ENCODE data around the gene TEX22. TPM values are rescaled to one million over a fixed set of nuclear protein-coding genes. Genes with fewer than 3 reads are reported as not detected.

Gene TEX22, protein sequence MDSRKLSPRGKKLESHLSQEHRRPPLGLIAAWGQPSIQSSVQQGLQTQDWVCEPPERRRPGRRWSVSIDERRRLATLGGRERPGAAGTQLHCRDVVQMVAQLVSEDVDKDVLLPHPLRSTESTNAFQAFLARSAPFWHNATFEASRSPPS
- not detected for total RNA-seq

DNA sequence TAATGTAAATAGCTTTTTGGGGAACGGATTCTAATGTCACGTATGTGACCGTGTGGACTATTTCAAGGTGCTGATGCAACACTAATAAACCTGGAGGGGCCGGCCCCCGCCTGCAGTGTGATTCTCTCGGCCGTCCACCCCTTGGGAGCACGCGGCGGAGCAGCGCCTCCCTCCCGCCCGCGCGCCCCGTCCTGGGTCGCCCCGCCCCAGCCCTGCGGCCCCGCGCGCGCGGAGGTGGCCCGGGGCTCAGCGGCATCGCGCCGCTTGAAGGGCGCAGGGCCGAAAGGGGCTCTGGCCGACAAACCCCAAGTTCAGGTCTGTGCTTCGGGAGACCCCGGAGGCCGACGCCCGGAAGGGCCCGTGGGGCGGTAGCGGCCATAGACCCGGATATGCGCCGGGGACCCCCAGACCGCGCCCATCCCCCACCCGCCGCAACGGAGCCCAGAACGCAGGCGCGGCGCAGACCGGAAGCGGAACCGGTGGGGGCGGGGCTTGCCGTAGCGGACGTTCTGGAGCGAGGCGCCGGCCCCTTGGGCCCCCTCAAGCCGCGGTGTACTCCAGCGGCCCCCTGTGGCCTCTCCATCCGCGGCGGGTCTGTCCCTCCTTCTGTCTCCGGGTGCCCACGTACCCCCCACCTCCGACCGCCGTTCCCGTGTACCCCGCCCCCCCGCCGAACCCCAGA, at the start of gene TEX22:
Gene TEX22, plus strand, starts transcription at position 495 of the 682 bp plus-strand sequence. CDS start 803 bp downstream, outside the sequence.
- Histone ChIP-seq H3K36me3 (peaks cover 0 to 16% of the 10 kb centered on the region in 2 donors), H3K4me3 (peak within 1 kb of the TSS; percentile 70 to 100 (median 94)), H3K9me3 (no peaks in the 10 kb centered on the region), H3K27ac (peak within 1 kb of the TSS; percentile 79 to 94 (median 90)), H3K27me3 (no peaks in the 10 kb centered on the region), H3K4me1 (peaks cover 17 to 19% of the 10 kb centered on the region in 2 donors)
- intact Hi-C loops (cut with DNase I; ENCODE audit: low total_unique reads) (loop anchor here (1.0 to 2.0 kb wide), 2 partner anchors 17 to 27 kb away; no protein-coding TSS in a partner anchor), in situ Hi-C loops (cut with MboI; ENCODE audit: low sequenced_read_pairs in 4 of 4) (no loop called here)
- TF ChIP-seq, protein P1, sequence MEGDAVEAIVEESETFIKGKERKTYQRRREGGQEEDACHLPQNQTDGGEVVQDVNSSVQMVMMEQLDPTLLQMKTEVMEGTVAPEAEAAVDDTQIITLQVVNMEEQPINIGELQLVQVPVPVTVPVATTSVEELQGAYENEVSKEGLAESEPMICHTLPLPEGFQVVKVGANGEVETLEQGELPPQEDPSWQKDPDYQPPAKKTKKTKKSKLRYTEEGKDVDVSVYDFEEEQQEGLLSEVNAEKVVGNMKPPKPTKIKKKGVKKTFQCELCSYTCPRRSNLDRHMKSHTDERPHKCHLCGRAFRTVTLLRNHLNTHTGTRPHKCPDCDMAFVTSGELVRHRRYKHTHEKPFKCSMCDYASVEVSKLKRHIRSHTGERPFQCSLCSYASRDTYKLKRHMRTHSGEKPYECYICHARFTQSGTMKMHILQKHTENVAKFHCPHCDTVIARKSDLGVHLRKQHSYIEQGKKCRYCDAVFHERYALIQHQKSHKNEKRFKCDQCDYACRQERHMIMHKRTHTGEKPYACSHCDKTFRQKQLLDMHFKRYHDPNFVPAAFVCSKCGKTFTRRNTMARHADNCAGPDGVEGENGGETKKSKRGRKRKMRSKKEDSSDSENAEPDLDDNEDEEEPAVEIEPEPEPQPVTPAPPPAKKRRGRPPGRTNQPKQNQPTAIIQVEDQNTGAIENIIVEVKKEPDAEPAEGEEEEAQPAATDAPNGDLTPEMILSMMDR (IDR thresholded peaks at IDR 0.05 in 4 of 5, conservative IDR thresholded peaks at IDR 0.05 in 1 of 5) = peak in 2 of 5 experiments; percentile 36 to 45
- TF ChIP-seq POLR2A (IDR thresholded peaks at IDR 0.05) = peak; percentile 66 to 81
- DNase-seq (peak; percentile 78 to 82), ATAC-seq (peak; percentile 85 to 91)

DNA sequence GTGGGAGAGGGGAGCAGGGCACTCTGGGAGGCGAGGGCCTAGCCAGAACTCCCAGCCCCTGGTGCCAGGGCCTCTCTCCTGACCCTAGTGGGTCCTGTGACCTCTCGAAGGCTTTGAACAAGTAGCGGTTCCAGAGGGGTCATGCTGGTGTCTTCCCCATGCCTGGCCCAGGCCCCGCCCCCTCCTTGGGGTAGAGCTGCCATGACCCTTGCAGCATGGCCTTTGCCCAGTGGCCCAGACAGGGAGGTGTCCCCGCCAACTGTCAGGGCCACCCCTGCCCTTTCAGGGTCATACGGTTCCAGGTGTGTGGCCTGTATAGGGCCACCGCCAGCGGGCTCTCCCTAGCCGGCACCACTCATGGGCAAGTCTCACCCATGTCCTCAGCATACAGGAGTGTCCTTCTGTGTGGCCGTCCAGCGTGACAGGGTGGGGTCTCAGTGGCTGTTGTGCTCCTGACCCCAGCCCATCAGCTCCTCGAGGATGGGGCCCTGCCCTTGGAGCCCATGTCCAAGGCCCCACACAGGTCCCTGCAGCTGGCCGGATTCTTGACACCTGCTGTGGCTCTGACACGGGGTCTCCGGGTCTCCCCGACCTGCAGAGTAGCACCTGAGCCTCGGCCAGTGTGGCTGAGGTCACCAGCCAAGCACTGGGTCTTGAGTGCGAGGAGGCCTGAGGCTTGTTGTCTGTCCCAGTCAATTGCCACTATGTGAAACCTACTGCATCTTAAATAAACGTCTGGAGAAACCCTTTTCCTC, 49.2 kb upstream of the TEX22 start:
- ATAC-seq (no peak), DNase-seq (no peak)
- H3K36me3 ChIP-seq = no peaks in the 10 kb centered on the region
- TF ChIP-seq, protein P1 (IDR thresholded peaks at IDR 0.05 in 4 of 5, conservative IDR thresholded peaks at IDR 0.05 in 1 of 5) = no peak
- TF ChIP-seq POLR2A (IDR thresholded peaks at IDR 0.05) = no peak
- in situ Hi-C loops (cut with MboI; ENCODE audit: low sequenced_read_pairs in 4 of 4) (loop anchor here in 1 of 4 donors (25.0 kb wide), 1 partner anchor 137 kb away; no protein-coding TSS in a partner anchor), intact Hi-C loops (cut with DNase I; ENCODE audit: low total_unique reads) (no loop called here)
- peaks cover 10 to 11% of the 10 kb centered on the region in 2 donors for H3K4me1 ChIP-seq
- H3K4me3 ChIP-seq = no peak overlapping the region
- no peaks in the 10 kb centered on the region for H3K27me3 ChIP-seq
- H3K9me3 ChIP-seq = no peaks in the 10 kb centered on the region
- H3K27ac ChIP-seq = no peak overlapping the region

DNA sequence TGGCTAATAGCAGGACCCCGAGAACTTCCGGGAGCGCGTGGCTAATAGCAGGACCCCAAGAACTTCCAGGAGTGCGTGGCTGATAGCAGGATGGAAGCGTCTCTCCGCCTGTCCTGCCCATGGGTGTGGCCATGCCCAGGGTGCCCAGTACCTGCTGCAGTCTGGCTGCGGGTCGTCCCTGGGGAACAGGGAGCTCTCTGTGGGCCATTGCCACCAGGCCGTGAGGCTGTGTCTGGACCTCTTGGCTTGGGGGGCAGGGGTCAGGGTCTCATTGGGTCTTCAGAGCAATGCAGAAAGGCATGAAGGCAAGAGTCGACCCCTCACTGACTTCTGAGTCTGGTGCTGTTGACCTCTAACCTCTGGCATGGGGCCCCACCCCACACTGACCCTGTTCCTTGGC, 48.3 kb upstream of the TEX22 start:
- DNase-seq = no peak
- Histone ChIP-seq H3K36me3 (no peaks in the 10 kb centered on the region), H3K4me3 (no peak overlapping the region), H3K27me3 (no peaks in the 10 kb centered on the region), H3K9me3 (no peaks in the 10 kb centered on the region), H3K4me1 (peaks cover 10 to 11% of the 10 kb centered on the region in 2 donors), H3K27ac (no peak overlapping the region)
- in situ Hi-C loops (cut with MboI; ENCODE audit: low sequenced_read_pairs in 4 of 4) = loop anchor here in 2 of 4 donors (25.0 kb wide), 3 partner anchors 137 to 263 kb away; partner anchors contain the start of genes CRIP1 (in 1 of the 2) and TEDC1 (in 1 of the 2)
- no peak for ATAC-seq
- TF ChIP-seq, protein P1 (IDR thresholded peaks at IDR 0.05 in 4 of 5, conservative IDR thresholded peaks at IDR 0.05 in 1 of 5) = no peak
- no peak for TF ChIP-seq POLR2A (IDR thresholded peaks at IDR 0.05)
- intact Hi-C loops (cut with DNase I; ENCODE audit: low total_unique reads) = no loop called here

DNA sequence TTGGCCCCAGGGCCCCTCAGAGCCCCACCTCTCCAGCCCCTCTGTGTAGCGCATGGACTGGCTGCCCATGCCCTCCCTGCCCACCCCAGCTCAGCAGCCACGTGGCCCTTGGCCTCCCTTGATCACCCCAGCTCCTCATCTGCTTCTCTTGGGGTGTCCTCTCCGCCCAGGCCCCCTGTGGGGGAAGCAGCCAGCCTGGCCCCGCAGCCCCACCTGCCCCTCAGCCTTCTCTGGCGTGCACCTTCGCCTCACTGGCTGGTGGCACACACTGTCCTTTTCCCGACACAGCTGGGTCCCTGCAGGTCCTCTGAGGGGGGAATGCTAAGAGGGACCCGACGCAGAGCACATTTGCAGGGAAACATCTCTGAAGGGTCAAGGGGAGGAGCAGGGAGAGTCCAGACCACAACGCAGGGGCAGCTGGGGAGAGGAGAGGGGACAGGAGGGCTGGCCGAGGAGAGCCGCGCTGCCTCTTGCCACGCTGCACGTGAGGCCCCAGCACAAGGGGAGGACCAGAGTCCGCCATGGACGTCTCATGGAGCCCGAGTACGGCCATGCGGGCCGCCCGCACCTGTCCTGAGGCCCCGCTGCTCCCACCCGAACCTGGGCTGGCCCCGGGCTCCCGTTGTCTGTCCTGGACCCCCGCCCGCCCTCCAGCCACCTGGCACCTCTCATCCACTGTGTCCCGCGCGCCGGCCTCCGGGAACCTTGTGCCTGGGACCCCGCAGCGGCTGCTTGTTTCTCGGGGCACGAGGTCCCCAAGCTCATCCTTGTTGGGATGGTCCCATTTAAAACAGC, 47.7 kb upstream of the TEX22 start:
- ATAC-seq (no peak), DNase-seq (no peak)
- TF ChIP-seq POLR2A (IDR thresholded peaks at IDR 0.05) = no peak
- TF ChIP-seq, protein P1 (IDR thresholded peaks at IDR 0.05 in 4 of 5, conservative IDR thresholded peaks at IDR 0.05 in 1 of 5) = no peak
- Histone ChIP-seq H3K27me3 (no peaks in the 10 kb centered on the region), H3K36me3 (no peaks in the 10 kb centered on the region), H3K4me3 (no peak overlapping the region), H3K9me3 (no peaks in the 10 kb centered on the region), H3K4me1 (peaks cover 8 to 11% of the 10 kb centered on the region in 2 donors), H3K27ac (no peak overlapping the region)
- intact Hi-C loops (cut with DNase I; ENCODE audit: low total_unique reads) = no loop called here
- in situ Hi-C loops (cut with MboI; ENCODE audit: low sequenced_read_pairs in 4 of 4) = loop anchor here in 2 of 4 donors (25.0 kb wide), 2 partner anchors 137 to 263 kb away; partner anchors contain the start of genes CRIP1 (in 1 of the 2) and TEDC1 (in 1 of the 2)

All from gastrocnemius medialis (tissue), 4 donors.